ENCODE results near the gene USP35.

- TF ChIP-seq POLR2A (IDR thresholded peaks at IDR 0.05) = no peak
- no peak for TF ChIP-seq CTCF (IDR thresholded peaks at IDR 0.05)
- TF ChIP-seq EP300 (IDR thresholded peaks at IDR 0.05) = no peak
Observed at GRCh38 chr11:78261828-78262227, 73.1 kb downstream of the USP35 start.

All from upper lobe of left lung (tissue), 4 donors.